ENCODE data around the gene MFF.
"Not testable (repeated sequence)": the region's sequence is repeated elsewhere in the genome, so short reads cannot be mapped to it uniquely, and the experiment has no call there.

Gene MFF

GRCh38 chr2:227335713-227336112 lies 10.7 kb downstream of the MFF start:
- DNase-seq (ENCODE audit: low read depth in 2 of 2), result no peak

- no peak for DNase-seq (ENCODE audit: low read depth in 2 of 2)
Observed at GRCh38 chr2:227337442-227337841, 12.4 kb downstream of the MFF start.

GRCh38 chr2:227339098-227339599 lies 14.1 kb downstream of the MFF start:
- DNase-seq (ENCODE audit: low read depth in 2 of 2), result no peak

DNA sequence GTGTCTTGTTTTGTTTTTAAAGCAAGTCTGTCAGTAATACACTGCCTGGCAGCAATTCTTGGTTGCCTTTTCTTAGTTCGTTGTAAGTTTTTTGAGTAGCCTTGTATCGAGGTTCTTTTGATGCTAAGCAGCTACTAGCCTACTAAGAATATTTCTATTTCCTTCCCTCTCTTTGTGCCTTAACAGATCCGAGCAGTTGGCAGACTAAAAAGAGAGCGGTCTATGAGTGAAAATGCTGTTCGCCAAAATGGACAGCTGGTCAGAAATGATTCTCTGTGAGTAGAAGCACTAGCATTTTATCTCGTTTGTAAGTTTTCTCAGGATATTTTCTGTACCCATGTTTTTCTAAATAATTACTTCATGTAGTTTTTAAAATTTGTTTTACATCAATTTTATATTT lies 15.1 kb downstream of the MFF start:
- DNase-seq (ENCODE audit: low read depth in 2 of 2), result no peak

- no peak for DNase-seq (ENCODE audit: low read depth in 2 of 2)
Observed at GRCh38 chr2:227341553-227341952, 16.5 kb downstream of the MFF start.

DNA sequence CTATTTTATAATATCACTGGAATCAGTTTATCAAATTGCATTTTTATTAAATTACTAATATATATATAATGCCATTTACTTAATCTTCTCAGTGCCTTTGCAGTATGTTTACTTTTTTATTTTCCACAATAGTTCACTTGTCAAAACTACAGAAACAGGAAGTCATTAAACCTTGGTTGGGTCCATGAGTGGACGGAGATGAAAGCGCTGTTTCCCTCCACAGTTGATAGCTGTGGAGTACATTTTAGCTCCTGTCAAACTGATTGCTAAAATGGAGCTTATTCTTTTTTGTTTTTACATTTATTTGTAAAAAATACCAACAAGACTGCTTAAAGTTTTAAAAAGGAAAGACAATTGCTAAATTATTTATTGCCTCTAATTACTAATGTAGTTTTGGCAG lies 19.2 kb downstream of the MFF start:
- DNase-seq (ENCODE audit: low read depth in 2 of 2), result no peak

- no peak for DNase-seq (ENCODE audit: low read depth in 2 of 2)
Observed at GRCh38 chr2:227347117-227347516, 22.1 kb downstream of the MFF start.

GRCh38 chr2:227348324-227348723 lies 23.3 kb downstream of the MFF start:
- no peak for DNase-seq (ENCODE audit: low read depth in 2 of 2)

GRCh38 chr2:227349989-227350612 lies 25.1 kb downstream of the MFF start:
- no peak for DNase-seq (ENCODE audit: low read depth in 2 of 2)

GRCh38 chr2:227351639-227352038 lies 26.6 kb downstream of the MFF start:
- no peak for DNase-seq (ENCODE audit: low read depth in 2 of 2)

- no peak for DNase-seq (ENCODE audit: low read depth in 2 of 2)
Observed at GRCh38 chr2:227360351-227360750, 35.3 kb downstream of the MFF start.

GRCh38 chr2:227363756-227364155 lies 38.7 kb downstream of the MFF start:
- DNase-seq (ENCODE audit: low read depth in 2 of 2), result no peak

DNA sequence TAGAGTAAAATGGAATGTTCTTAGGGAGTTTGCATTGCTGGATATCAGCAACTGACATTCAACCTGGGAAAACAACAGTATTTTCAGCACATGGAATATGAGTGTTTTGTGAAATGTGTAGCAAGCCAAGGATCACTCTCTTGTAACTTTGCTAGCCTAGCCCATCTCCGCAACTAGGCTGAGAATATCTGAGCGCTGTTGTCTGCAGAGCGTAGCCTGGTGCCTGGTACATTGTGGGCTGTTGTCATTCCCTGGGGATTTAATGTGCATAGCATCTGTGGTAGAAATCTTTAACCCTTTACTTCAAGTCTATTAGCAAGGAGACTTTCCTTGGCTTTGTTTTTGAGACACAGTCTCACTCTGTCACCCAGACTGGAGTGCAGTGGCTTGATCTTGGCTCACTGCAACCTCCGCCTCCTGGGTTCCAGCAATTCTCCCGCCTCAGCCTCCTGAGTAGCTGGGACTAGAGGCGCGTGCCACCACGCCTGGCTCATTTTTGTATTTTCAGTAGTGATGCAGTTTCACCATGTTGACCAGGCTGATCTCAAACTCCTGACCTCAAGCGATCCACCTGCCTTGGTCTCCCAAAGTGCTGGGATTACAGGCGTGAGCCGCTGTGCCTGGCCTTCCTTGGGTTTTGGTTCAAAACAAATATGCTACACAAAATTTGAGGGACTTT lies 39.7 kb downstream of the MFF start:
- DNase-seq (ENCODE audit: low read depth in 2 of 2), result not testable (repeated sequence)

DNA sequence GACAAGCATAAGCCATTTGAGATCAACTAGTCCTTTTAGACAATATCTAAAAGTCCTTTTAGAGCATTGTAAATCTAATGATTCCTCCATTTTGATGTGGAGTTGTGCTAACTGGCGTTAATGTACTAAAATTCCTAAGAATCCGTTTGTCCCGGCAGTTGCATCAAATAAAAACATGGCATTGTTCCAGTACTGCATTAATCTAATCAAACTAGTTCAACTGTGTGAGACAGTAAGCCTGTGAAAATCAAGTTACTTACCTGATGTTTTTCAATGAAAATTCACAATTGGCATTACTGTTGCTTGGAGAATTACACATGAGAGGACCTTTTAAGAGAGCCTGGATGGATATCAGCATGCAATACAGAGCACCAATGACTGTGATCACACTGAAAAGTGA lies 40.8 kb downstream of the MFF start:
- no peak for DNase-seq (ENCODE audit: low read depth in 2 of 2)

DNA sequence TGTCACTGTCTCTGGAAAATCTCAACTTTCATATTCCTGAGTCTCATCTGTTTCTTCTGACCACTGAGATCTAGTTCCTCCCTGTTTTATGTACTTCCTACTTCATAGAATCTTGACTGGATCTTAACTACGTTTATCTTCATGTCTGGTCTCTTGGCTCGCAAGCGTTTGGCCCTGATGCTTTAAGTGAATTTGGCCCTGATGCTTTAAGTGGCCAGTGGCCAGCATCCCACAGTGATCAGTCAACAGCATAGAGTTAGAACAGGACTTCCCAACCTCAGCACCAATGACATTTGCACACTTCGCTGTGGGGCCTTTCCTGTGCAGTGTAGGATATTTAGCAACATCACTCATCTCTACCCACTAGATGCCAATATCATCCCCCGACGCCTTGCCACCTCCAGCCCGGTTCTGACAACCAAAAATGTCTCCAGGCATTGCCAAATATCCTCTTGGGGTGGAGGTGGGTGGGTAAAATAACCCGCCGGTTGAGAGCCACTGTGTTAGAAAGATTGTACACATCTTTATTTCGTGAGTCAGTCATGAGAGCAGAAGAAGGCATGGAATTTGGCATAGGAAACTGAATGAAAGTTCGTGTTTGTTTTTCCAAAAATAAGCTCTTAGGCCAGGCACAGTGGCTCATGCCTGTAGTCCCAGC lies 41.8 kb downstream of the MFF start:
- DNase-seq (ENCODE audit: low read depth in 2 of 2), result no peak

DNA sequence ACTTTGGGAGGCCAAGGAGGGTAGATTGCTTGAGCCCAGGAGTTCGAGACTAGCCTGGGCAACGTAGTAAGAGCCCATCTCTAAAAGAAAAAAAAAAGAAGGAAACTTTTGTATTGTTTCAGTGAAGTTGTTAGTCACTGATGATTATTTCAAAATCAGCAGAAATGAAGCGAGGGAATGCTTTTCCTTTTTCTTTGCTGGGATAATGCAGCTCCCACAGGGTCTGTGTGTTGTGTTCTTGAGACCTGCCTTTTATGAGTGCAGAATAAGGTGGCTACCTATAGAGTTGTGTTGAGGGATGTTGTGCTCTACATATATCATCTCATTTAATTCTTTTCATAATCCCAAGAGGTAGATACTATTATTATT lies 42.4 kb downstream of the MFF start:
- DNase-seq (ENCODE audit: low read depth in 2 of 2), result no peak

GRCh38 chr2:227368574-227368973 lies 43.5 kb downstream of the MFF start:
- no peak for DNase-seq (ENCODE audit: low read depth in 2 of 2)

DNA sequence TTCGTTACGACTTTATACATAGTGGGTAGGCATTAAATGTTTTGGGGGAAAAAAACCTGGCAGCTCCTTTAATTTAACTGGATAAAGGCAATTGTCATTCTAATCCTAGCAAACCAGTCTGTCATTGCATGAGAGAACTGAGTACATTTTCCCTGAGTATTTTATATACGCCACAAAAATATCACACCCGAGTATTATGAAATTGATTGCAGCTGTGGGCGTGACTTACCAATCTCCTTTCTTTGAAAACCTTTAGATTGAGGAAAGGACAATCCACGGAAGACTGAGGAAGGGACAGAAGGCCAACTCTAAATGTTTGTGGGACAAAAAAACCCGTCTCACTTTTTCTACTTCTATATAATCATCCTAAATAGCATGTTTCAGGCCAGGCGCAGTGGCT lies 45.0 kb downstream of the MFF start:
- DNase-seq (ENCODE audit: low read depth in 2 of 2), result no peak

DNA sequence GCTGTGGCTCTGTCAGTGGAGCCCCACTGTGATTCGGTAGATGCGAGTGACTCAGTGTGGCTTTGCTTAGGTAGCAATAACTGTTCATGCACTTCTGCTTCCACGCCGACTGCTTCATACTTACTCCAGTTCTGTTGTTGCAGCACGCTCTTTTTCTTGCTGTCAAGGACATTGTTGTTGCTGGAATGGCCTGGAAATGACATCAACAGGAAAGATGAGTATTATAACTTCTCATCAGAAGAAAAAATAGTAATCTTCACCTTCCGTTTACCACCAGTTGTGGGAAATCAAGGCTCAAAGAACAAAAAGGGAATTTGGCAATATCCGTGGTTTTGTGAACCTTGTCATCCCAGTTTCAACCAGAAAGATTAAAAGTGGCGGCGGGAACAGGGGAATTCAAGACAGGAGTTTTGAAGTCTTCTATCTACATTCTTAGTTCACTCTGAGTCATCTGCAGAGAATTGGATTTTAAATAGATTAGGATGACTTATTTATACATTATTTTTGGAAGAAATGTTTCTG lies 45.8 kb downstream of the MFF start:
- DNase-seq (ENCODE audit: low read depth in 2 of 2), result no peak

- DNase-seq (ENCODE audit: low read depth in 2 of 2), result no peak
Observed at GRCh38 chr2:227373389-227373788, 48.3 kb downstream of the MFF start.

GRCh38 chr2:227374158-227374557 lies 49.1 kb downstream of the MFF start:
- DNase-seq (ENCODE audit: low read depth in 2 of 2), result peak in 1 of 2 donors; percentile 6

DNA sequence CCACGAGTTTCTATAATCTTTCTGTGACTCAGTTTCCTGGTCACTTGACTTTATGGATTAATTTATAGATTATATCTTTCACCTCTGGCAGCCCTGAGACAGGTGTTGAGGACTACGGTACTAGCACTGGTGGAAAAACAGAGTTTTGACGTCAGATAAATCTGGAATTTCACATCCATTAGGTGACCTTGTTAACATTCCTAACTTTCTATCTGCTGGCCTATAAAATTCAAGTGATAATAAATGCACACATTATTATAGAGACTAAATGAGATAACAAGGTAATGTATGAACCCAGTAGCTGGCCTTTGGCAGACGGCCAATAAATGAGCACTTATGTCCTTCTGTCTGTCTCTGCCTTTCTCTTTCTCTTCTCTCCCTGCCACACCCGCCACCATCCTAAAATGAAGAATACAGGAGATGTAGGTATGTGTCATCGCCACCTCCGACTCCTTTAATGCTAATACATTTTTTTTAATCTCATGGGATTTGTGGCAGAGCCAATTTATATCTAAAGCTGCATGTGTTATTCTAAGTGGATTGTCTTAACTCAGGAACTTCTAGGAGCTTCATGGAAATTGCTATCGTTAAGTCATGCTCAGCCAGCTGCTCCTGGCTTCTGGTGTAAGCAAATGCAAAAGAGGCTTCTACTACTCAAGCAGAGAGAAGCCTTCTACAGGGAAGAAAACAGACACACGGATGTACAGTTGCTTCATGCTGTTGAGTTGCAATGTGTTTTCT lies 51.8 kb downstream of the MFF start:
- DNase-seq (ENCODE audit: low read depth in 2 of 2), result no peak
